Keratinocyte (primary cell): ENCODE measurements around the gene BMPR1B.

Source experiments
- CTCF ChIP-seq, 3 experiments: IDR thresholded peaks in 1 of 3; conservative IDR thresholded peaks in 1 of 3; optimal IDR thresholded peaks in 1 of 3; 2 replicates in 2 of 3; 3 replicates in 1 of 3; pipeline versions ENCODE3 to v1.5.1; 2011; ENCODE audit warnings: low read length in 3 of 3, mild to moderate bottlenecking in 3 of 3, moderate library complexity in 2 of 3, control low read depth in 1 of 3, inconsistent platforms in 1 of 3; ENCODE audit not compliant: insufficient read depth in 2 of 3; ENCODE audit errors: extremely low read depth in 1 of 3
- EZH2 ChIP-seq: IDR thresholded peaks from one replicate; pipeline ENCODE4 v1.6.1; 2012; ENCODE audit warnings: inconsistent platforms, mild to moderate bottlenecking, low read length, moderate library complexity

GRCh38 chr4:95156452-95156765 is 398.7 kb downstream of the BMPR1B start:
- no peak for TF ChIP-seq CTCF (optimal IDR thresholded peaks at IDR 0.05 in 1 of 3, IDR thresholded peaks at IDR 0.05 in 1 of 3, conservative IDR thresholded peaks at IDR 0.05 in 1 of 3; ENCODE audit: extremely low read depth in 1 of 3, insufficient read depth in 2 of 3, low read length in 3 of 3)
- no peak for TF ChIP-seq EZH2
